CD4-positive, alpha-beta T cell treated with Interleukin-4 for 1 hour (primary cell): ENCODE measurements around the gene COL20A1.
"Not testable (repeated sequence)": the region's sequence is repeated elsewhere in the genome, so short reads cannot be mapped to it uniquely, and the experiment has no call there.

Experiments used
- DNase-seq, 2 donors: peaks; one replicate each; pipeline ENCODE4 v3.0.0-alpha.2; 2020 to 2022

COL20A1 gene

GRCh38 chr20:63336232-63336752 lies 43.3 kb downstream of the COL20A1 start:
- no peak for DNase-seq

DNA sequence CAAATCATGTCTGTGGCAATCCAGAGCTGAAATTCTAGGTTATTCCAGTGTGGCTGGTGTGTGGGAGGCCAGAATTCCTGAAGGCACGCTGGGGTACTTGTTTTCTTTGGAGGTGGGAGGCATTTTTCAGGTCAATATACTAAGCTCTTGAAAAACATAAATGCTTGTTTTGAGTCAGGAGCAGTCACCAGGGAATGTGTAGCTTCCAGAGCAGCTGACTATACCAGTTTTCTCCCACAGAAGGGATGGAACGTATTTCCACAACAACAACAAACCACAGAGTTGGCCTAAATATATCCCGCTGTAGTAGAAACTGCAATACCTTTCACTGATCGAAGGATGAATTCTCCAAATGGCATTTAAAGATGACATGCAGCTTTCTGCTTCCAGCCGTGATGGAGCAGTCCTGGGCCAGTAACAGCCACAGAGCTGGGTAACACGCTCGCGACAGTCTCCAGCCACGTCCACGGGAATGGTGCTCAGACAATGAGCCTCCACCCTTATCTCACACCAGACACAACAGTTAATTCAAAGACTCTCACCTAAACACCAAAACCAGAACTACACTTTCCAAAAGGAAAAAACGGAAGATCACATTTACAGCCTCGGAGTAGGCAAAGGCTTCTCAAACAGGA lies 44.9 kb downstream of the COL20A1 start:
- no peak for DNase-seq

DNA sequence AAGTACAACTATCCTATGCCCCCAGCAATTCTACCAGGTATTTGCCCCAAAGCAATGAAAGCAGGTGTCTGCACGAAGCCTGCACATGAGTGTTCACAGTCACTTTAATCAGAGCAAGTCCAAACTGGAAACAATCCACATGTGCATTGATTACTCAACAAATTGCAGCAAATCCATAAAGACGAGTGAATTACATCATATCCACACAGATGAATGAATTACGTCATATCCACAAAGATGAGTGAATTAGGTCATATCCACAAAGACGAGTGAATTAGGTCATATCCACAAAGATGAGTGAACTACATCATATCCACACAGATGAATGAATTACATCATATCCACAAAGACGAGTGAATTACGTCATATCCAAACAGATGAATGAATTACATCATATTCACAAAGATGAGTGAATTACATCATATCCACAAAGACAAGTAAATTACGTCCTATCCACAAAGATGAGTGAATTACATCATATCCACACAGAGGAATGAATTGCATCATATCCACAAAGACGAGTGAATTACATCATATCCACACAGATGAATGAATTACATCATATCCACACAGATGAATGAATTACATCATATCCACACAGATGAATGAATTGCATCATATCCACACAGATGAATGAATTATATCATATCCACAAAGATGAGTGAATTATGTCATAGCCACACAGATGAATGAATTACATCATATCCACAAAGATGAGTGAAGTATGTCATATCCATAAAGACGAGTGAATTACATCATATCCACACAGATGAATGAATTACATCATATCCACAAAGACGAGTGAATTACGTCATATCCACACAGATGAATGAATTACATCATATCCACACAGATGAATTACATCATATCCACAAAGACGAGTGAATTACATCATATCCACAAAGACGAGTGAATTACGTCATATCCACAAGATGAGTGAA lies 46.4 kb downstream of the COL20A1 start:
- not testable (repeated sequence) for DNase-seq

DNA sequence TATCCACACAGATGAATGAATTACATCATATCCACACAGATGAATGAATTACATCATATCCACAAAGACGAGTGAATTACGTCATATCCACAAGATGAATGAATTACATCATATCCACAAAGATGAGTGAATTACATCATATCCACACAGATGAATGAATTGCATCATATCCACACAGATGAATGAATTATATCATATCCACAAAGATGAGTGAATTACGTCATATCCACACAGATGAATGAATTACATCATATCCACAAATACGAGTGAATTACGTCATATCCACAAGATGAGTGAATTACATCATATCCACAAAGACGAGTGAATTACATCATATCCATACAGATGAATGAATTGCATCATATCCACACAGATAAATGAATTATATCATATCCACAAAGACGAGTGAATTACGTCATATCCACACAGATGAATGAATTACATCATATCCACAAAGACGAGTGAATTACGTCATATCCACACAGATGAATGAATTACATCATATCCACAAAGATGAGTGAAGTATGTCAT lies 47.2 kb downstream of the COL20A1 start:
- DNase-seq: not testable (repeated sequence)

DNA sequence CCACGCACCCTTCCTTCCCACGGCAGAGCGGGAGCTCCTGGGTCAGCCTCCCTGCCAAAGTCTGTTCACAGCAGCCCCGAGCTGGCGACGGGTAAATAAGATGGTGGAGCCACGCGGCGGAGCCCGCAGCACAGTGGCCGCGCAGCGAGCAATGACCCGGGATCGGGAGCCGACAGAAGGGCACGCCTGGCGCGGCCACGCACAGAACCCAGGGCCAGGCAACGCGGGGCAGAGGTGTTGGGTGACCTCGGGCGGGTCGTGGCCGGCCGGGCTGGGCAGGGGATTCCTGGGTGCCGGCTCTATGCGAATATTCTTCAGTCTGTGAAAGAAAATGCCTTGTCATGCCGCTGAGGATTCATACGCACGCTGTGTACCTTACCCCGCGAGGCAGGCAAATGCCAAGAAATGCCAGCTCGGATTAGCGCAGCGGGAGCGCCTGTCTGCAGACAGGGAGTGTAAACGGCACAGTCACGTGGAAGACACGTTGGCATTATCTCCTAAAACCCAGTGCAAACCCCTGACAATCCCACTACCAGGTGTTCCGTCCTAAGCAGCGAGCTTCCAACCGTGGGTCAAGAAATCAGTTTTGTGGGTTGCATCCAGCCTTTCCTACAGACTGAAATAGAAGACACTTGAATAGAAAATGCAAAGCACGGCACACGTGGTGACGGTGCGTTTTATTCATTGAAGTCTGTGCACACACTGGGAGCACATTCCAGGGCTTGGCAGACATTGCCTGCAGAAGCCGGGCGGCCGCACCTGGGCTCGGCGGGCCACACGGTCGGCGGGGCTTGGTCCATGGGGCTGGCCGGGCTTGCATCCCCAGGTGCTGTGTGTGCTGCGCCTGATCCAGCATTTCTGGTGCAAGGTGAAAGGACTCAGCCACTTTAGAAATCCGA lies 49.8 kb downstream of the COL20A1 start:
- no peak for DNase-seq

GRCh38 chr20:63343460-63344445 lies 50.8 kb downstream of the COL20A1 start:
- no peak for DNase-seq

DNA sequence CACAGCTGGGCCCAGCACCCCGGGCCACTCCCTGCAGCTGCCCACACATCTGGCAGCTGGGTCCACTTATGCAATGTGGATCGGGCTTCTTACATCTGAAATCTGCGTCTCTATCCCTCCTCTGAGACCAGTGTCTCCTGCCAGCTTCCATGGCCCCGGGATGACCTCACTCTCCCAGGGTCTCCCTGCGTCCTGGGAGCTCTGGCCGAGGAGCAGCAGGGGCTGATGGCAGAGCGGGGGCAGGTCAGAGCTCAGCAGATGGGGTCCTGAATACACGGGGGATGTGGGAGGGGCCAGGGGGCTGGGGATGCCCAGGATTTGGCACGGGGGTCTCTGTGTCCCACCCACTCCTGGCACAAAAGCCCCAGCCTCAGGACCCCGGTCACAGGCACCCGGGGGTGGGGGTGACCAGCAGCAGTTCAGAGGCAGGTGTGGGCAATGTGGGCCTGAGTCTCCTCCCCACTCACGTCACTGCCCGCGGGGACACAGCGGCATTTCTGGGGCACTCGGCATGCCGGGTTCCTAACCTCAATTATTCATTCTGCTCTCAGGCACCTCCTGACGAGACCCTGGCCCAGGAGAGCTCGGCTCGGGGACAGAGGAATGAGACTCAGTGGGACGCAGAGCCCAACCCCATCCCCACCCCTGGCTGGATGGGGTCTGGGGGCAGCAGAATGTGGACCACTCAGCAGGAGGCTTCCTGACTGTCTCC lies 51.8 kb downstream of the COL20A1 start:
- no peak for DNase-seq

- DNase-seq: no peak
These were observed 52.5 kb downstream of the COL20A1 start for GRCh38 chr20:63345328-63346100.

- DNase-seq: no peak
These were observed 53.4 kb downstream of the COL20A1 start for GRCh38 chr20:63346131-63347080.

- DNase-seq: no peak
These were observed 54.2 kb downstream of the COL20A1 start for GRCh38 chr20:63347081-63347741.

- no peak for DNase-seq
These were observed 55.2 kb downstream of the COL20A1 start for GRCh38 chr20:63347950-63348827.

GRCh38 chr20:63348828-63349515 lies 56.0 kb downstream of the COL20A1 start:
- DNase-seq: no peak

DNA sequence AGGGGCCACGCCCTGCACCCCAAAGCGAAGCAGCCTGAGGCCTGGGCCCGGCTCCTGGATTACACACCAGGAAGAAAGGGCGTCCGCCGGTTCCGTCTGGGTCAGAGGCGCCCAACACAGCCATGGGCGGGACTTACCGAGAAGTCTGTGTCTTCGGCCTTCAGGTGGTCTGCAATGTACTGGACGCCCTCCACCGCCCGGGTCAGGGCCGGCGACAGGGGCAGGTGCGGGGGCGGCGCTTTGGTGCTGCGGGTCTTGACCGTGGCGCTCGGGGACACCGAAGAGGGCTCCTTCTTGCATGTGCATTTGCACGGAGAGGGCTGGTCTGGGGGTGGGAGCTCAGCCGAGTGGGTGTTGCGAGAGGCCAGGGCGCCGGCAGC lies 56.5 kb downstream of the COL20A1 start:
- no peak for DNase-seq

GRCh38 chr20:63350196-63350595 lies 57.2 kb downstream of the COL20A1 start:
- no peak for DNase-seq

- no peak for DNase-seq
These were observed 57.8 kb downstream of the COL20A1 start for GRCh38 chr20:63350597-63351325.

DNA sequence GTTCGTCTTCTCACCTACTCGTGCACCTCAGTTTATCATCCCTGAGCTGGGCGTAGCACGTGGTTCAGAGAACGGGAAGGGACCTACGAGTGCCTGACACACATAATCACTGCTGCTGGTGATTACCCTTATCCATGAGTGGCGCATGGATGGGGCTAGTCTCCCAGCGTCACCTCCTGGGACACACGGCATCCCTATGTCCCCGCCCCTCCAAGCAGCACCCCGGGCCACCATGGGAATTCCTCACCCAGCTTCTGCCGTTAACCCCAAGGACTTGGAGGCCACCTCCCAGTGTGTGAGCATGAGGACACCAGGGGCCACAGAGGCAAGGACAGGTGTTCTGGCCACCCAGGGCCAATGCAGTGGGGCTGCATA lies 58.3 kb downstream of the COL20A1 start:
- DNase-seq: no peak
